Inflammatory macrophage treated with lipopolysaccharide for 1 hour (primary cell): Measurements from ENCODE around the gene SGK1.
"Not testable (repeated sequence)": the region's sequence is repeated elsewhere in the genome, so short reads cannot be mapped to it uniquely, and the experiment has no call there.

Source experiments
- DNase-seq, 2 donors: peaks; one replicate each; pipeline ENCODE4 v3.0.0-alpha.2; 2020 to 2022

SGK1 gene

GRCh38 chr6:134185277-134185676 is 132.6 kb downstream of the SGK1 start:
- DNase-seq = no peak

- no peak for DNase-seq
Measured at GRCh38 chr6:134183844-134184243, 134.1 kb downstream of the SGK1 start.

GRCh38 chr6:134182528-134182927 is 135.4 kb downstream of the SGK1 start:
- DNase-seq = no peak

GRCh38 chr6:134181726-134182125 is 136.2 kb downstream of the SGK1 start:
- DNase-seq = not testable (repeated sequence)

DNA sequence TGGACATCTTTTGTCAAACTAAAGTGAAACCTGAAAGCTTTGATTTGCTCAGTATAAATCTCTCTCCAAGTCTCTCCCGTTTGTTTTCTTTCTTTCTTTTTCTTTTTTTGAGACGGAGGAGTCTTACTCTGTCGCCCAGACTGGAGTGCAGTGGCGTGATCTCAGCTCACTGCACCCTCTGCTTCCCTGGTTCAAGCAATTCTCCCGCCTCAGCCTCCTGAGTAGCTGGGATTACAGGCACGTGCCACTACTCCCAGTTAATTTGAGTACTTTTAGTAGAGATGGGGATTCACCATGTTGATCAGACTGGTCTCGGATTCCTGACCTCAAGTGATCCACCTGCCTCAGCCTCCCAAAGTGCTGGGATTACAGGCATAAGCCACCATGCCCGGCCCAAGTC is 136.7 kb downstream of the SGK1 start:
- DNase-seq = not testable (repeated sequence)

DNA sequence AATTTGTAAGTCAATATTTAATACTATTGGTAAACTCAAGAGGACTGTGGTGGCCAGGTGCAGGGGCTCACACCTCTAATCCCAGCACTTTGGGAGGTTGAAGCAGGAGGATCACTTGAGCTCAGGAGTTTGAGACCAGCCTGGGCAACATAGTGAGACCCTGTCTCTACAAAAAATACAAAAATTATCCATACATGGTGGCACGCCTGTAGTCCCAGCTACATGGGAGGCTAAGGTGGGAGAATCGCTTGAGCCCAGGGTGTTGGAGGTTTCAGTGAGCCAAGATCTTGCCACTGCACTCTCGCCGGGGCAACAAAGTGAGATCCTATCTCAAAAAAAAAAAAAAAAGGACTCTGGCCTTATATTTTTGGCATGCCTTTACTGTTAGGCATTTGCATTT is 137.4 kb downstream of the SGK1 start:
- not testable (repeated sequence) for DNase-seq

GRCh38 chr6:134178161-134179044 is 139.5 kb downstream of the SGK1 start:
- peak; percentile 90 to 92 for DNase-seq

DNA sequence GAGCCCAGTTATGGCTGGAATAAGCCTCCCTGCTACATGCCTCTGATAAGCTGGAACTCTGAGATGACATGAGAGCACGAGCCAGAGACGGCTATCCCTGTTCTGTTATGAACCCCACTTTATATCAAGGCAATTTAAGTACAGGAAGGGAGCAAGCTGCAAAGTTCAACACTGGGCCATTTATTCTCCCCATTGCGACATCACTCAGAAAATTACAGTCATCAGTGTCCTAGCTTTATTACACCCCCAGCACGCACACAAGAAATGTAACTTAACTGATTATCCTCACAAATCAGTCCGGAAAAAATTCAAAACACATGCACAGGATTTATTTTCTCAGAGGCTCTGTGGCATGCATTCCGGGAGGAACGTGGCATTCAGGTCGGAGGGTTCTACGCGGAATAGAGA is 140.2 kb downstream of the SGK1 start:
- DNase-seq = peak; percentile 74 to 85

DNA sequence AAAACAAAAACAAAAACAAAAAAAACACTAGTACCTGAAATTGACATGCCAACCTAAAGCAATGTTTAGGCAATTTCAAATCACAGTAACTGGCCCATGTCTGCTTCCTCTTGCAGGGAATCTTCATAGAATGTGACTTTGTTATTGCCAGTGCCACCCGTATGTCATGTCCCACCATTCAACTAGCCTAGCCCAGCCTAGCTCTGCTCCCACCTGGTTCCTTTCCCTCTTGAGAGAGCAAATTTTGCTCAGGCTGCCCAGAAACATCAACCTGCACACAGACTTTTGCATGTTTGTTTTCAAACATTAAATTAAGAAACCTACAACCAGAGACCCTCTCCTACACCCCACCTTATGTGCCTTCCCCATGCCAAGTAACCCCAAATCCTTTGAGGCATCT is 140.7 kb downstream of the SGK1 start:
- peak; percentile 35 to 44 for DNase-seq

- DNase-seq = peak; percentile 65 to 78
Measured at GRCh38 chr6:134176264-134176975, 141.5 kb downstream of the SGK1 start.

GRCh38 chr6:134175532-134176263 is 142.2 kb downstream of the SGK1 start:
- peak; percentile 46 to 52 for DNase-seq

DNA sequence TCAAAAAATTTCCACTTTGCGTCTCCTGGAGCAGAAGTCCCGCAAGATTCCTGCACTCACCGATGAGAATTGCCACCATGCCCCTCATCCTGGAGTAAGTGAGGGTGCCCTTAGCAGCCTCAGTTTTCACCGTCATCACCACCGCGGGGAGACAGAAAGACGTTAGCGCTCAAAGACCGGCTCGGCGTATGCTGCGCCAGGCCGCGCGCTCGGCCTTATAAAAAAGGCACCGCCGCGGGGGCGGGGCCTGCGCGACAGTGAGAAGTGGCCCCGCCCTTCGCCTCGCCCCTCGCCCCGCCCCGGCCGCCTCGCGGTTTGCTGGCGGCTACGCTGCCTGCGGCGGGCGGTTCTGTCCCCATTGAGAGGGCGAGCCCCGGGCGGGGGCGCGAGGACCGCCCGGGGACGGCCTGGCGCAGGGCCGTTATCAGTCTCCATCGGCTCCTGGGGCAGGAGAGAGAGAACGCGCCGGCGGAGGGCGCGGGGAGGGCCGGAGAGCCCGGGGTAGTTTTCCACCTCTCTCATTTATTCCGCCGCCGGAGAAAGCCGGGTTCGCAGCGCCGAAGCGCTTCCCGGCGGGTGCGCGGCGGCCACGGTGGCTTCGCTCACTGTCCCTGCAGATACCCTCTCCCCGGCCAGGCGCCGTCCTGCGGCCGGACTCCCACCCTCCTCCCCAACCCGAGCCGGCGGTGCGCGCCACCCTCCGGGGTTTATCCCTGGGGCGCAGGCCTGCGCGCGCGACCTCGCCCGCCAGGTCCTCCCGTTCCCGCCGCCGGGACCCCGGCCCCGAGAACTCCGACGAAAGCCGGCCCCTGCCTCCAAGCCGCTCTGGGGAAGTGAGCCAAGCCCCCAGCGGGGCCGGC is 143.0 kb downstream of the SGK1 start:
- DNase-seq = peak; percentile 93 to 99

GRCh38 chr6:134173936-134174671 is 143.8 kb downstream of the SGK1 start:
- DNase-seq = peak; percentile 76 to 98

DNA sequence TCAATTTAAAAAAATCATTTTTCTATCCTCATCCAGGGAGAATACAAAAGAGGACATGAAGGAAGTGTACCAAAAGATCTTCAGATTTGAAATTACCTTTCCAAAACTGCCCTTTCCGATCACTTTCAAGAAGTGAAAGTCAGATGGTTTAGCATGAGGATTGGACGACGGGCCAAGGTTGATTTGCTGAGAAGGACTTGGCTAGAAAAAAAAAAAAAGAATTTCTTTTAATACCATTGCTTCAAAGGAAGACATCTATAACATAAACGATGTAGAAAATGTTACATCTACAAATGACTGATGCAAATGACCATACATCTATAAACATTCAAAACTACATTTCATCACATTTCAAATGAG is 144.6 kb downstream of the SGK1 start:
- DNase-seq = peak; percentile 26 to 48

- peak; percentile 32 to 51 for DNase-seq
Measured at GRCh38 chr6:134172706-134173365, 145.1 kb downstream of the SGK1 start.

GRCh38 chr6:134172020-134172705 is 145.7 kb downstream of the SGK1 start:
- peak; percentile 34 to 38 for DNase-seq

DNA sequence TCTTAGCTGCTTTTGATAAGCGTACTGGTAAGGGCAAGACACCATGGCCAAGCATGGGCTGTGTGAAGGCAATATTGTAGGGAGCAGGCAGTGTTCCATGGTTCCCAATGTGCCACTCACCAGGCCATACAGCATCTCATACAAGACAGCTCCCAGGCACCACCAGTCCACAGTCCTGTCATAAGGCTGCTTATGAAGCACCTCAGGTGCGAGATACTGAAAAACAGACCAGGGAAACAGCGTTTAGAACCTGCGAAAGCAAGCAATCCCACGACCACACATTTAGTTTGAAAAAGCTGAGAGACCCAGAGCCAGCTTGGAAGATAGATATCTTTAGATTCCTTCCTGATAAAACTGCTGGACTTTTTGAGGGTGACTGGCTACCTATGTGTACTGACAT is 146.4 kb downstream of the SGK1 start:
- DNase-seq = peak; percentile 41 to 45

GRCh38 chr6:134170844-134171243 is 147.1 kb downstream of the SGK1 start:
- DNase-seq = peak; percentile 41 to 50

DNA sequence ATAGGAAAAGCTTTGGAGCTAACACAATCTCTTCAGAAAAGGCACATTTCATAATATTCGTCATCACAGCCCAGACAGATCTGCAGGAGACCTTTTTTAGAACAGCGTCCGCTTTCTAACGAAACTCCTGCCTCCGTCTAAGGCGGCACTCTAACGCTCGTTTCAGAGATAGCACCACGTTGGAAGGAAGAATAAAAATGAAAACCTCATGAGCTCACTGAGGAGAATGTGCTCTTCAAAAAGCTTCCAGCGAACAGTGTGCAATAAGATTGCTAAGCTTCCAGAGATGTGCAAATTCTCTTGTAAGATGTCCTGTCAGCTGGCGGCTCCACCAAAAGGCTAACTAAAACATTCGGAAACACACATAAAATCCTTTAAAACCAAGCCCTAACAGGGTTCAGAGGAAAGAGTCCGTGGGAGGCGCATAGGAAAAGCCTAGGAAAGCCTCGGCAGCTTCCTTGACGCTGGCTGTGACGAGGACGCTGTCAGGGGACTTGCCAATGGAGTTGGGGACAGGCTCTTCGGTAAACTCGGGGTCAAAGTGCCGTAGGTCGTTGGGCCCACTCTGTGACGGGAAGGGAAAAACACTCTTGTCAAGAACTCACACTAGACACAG is 147.9 kb downstream of the SGK1 start:
- DNase-seq = peak; percentile 45 to 49
